ENCODE data around the gene RAD51B. TPM values are rescaled to one million over a fixed set of nuclear protein-coding genes. Genes with fewer than 3 reads are reported as not detected.
"Not testable (repeated sequence)": the region's sequence is repeated elsewhere in the genome, so short reads cannot be mapped to it uniquely, and the experiment has no call there.

The RAD51B gene
- total RNA-seq, 2 experiments from 2014 or later, result 43.6 to 50.7 TPM

DNA sequence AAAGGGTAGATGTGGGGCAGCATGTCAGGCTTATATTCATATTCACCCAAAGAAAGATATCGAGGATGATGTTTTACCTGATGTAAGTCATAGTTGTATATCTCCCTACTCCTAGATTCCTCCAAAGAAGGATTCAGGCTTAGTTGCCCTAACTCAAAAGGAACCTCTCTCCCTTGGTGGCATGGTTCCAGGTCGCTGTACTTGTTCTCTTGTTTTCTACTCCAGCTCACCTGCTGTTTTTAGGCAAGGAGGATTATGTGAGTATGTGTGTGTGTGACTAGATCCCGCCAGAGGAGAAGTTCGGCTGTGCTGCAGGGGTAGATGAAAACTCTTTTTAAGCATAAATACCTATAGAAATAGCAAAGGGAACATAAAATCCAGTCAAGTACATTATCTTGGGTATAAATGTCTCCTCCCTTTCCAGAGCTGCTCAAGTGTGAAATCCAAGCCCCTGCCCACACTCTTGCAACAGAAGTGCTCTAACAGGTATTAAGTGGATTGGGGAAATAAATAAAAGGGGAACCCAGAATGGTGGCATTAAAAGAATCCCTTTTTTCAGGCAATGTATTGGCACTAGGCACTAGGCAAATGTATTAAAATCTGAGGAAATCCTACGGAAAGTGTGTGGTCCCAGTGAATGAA lies 597.6 kb downstream of the RAD51B start:
- H3K4me3 Mint-ChIP-seq, result no peak overlapping the region
- POLR2A ChIA-PET, result no interaction called here
- H3K9me3 Mint-ChIP-seq, result no peaks in the 10 kb centered on the region
- no peak overlapping the region for H3K27ac Mint-ChIP-seq
- peaks cover 6% of the 10 kb centered on the region for H3K36me3 Mint-ChIP-seq
- H3K4me1 Mint-ChIP-seq, result peaks cover 18% of the 10 kb centered on the region
- H3K27me3 Mint-ChIP-seq, result no peaks in the 10 kb centered on the region
- DNase-seq (no peak), ATAC-seq (ENCODE audit: low read depth) (no peak)

DNA sequence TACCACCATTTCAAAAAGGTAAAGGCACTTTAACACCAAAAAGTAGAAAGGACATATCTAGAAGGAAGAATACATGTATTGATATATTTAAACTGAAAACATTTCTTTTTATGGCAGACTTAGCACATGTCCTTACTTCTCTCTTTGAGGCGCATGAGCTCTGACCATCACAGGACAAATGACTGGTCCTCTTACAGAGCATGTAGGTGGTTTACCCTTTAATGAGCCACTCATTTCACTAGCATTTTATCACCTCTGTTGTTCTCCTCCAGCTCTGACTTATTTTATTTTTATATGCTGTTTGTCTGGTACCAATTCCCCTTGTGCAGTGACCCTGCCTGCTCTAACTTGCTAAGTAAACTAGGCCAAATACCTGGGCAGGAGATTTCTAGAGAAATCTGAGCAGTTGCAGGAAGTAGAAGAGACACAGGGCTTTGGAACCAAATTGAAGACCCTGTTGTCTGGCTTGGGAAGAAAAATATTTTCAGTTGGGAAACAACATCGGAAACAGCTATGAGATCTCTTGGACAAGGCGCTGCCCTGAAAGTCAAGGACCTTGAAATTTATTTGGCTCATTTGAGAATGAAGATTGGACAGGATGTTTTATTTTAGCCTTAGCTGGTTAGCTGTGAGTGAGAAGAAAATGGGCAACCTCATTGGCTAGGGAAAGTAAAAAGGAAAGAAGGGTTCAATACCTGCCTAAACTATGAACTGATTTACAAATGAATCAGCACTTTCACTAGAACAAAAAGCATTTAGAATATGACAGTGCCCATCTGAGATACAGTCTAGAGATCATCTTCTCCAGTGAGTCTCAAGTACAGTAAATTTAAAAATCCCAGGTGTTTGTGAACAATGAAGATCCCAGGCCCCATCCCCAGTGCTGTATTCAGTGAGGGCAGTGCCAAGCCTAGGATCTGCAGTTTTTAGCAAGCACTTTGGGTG lies 598.9 kb downstream of the RAD51B start:
- Mint-ChIP-seq H3K9me3 (no peaks in the 10 kb centered on the region), H3K36me3 (peaks cover 6% of the 10 kb centered on the region), H3K27me3 (no peaks in the 10 kb centered on the region), H3K4me1 (peaks cover 16% of the 10 kb centered on the region), H3K4me3 (no peak overlapping the region), H3K27ac (no peak overlapping the region)
- ATAC-seq (ENCODE audit: low read depth), result no peak
- POLR2A ChIA-PET, result no interaction called here
- no peak for DNase-seq

DNA sequence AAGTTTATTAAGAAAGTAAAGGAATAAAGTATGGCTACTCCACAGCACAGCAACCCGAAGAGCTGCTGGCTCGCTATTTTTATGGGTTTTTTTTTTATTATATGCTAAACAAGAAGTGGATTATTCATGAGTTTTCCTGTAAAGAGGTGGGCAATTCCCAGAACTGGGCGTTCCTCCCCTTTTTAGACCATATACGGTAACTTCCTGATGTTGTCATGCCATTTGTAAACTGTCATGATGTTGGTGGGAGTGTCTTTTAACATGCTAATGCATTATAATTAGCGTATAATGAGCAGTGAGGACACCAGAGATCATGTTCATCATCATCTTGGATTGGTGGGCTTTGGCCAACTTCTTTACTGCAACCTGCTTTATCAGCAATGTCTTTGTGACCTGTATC lies 600.8 kb downstream of the RAD51B start:
- Mint-ChIP-seq H3K27me3 (no peaks in the 10 kb centered on the region), H3K36me3 (peaks cover 6% of the 10 kb centered on the region), H3K4me1 (peaks cover 16% of the 10 kb centered on the region), H3K4me3 (no peak overlapping the region), H3K9me3 (no peaks in the 10 kb centered on the region), H3K27ac (no peak overlapping the region)
- POLR2A ChIA-PET, result no interaction called here
- DNase-seq, result no peak
- ATAC-seq (ENCODE audit: low read depth), result no peak

DNA sequence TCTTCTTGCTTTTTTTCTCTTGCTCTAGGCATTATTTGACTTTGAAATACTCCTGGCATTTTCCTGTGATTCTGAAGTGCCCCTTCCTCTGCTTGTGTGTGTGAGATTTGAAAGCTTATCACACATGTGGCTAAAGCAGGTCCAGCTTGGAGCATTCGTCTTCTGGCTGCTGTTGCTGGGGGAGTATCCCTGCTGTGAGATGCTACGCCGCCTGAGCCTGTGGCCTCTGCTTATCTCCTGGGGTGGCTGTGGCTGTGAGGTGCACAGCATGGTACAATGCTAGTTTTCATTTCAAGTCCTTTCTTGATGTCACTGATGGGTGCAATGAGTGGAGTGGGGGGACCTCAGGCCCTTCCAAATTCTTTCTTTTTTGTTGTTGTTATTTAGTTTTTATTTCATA lies 601.5 kb downstream of the RAD51B start:
- H3K4me3 Mint-ChIP-seq, result no peak overlapping the region
- no peak overlapping the region for H3K27ac Mint-ChIP-seq
- H3K27me3 Mint-ChIP-seq, result no peaks in the 10 kb centered on the region
- H3K4me1 Mint-ChIP-seq, result peaks cover 16% of the 10 kb centered on the region
- DNase-seq (no peak), ATAC-seq (ENCODE audit: low read depth) (no peak)
- no peaks in the 10 kb centered on the region for H3K9me3 Mint-ChIP-seq
- POLR2A ChIA-PET, result no interaction called here
- peaks cover 9% of the 10 kb centered on the region for H3K36me3 Mint-ChIP-seq

DNA sequence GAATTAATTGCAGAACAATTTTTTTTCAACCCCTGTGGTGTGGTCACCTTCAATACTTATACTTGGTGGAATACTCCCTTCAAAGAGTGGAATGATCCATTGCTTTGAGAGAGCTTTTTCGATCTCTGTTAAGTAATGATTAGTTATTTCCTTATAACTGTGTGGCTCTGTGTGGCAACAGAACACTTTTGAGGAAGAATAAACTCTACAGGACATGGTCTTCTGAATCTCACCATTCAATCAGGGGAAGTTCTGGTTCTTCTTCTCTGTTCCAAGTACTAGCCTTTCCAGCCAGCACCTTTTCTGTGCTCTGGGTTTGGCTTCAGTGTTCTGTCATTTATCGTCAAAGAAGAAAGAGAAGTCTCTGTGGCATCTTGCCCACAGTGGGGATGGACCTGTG lies 604.1 kb downstream of the RAD51B start:
- H3K4me1 Mint-ChIP-seq, result peaks cover 13% of the 10 kb centered on the region
- no peak overlapping the region for H3K27ac Mint-ChIP-seq
- H3K36me3 Mint-ChIP-seq, result peaks cover 9% of the 10 kb centered on the region
- DNase-seq, result no peak
- peaks cover 2% of the 10 kb centered on the region for H3K9me3 Mint-ChIP-seq
- H3K4me3 Mint-ChIP-seq, result no peak overlapping the region
- POLR2A ChIA-PET, result no interaction called here
- no peaks in the 10 kb centered on the region for H3K27me3 Mint-ChIP-seq
- ATAC-seq (ENCODE audit: low read depth), result no peak

DNA sequence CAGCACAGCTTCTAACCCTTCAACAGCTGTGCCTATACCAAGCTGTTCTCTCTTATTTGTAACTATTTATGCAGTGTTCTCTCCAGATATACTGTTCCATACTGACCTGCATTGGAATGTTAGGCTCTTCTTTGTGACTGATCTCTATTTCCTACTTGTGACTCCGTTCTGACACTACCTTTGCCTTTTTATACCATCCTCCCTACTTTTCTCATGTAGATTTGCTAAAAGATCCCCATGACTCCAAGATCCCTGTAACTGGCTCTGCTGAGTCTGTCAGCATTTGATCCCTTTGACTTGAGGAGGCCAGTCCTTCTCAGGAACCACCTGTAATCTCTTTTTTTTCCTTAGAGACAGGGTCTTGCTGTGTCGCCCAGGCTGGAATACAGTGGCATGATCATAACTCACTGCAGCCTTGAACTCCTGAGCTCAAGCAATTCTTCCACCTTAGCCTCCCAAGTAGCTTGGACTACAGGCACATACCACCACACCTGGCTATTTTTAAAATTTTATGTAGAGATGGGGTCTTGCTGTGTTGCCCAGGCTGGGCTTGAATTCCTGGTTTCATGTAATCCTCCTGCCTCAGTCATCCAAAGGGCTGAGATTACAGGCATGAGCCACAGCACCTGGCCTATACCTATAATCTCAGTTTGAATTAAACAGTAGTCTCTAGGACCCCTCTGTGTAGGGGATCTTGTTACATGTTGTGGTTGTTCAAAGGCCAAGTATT lies 605.0 kb downstream of the RAD51B start:
- POLR2A ChIA-PET, result no interaction called here
- H3K4me1 Mint-ChIP-seq, result peaks cover 6% of the 10 kb centered on the region
- no peak overlapping the region for H3K4me3 Mint-ChIP-seq
- ATAC-seq (ENCODE audit: low read depth) (no peak), DNase-seq (no peak)
- peaks cover 13% of the 10 kb centered on the region for H3K36me3 Mint-ChIP-seq
- H3K27me3 Mint-ChIP-seq, result no peaks in the 10 kb centered on the region
- peaks cover 2% of the 10 kb centered on the region for H3K9me3 Mint-ChIP-seq
- H3K27ac Mint-ChIP-seq, result no peak overlapping the region

DNA sequence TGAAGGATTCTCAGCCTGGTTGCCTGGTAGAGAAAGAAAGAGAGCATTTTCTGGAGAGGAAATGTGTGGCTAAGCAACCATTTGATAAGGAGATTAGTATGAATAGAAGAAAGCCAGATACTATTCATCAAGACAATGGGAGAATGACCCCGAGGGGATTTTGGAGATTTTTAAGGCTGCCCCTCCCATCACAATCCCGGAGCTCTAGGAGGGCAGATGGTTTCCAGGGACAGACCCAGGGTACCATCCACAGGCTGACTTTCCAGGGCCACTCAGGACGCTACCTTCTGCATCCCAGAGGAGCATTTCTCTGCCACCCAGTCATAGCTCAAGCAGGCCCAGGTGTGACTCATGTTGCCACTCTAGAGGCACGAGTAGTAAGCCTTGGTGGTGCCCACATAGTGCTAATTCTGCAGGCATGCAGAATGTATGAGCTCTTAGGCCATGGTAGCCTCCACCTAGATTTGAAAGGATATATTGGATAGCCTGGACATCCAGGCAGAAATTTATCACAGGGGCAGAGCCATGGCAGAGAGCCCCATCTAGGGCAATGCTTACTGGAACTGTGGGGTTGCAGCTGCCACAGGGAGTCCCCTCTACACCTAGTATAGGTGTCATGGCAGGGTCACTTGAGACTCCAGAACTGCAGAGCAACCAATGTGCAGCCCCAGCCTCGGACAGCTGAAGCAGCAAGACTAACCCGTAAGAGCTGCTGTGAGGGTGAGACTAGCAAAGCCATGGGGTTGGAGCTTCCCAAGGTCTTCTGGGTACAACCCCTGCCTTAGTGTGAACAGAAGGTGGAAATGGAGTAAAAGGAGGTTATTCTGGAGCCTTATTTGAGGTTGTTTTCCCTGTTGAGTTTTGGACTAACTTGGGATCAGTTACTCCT lies 607.3 kb downstream of the RAD51B start:
- no peak overlapping the region for H3K27ac Mint-ChIP-seq
- no peak overlapping the region for H3K4me3 Mint-ChIP-seq
- H3K27me3 Mint-ChIP-seq, result no peaks in the 10 kb centered on the region
- no peak for DNase-seq
- no peak for ATAC-seq (ENCODE audit: low read depth)
- POLR2A ChIA-PET, result no interaction called here
- no peaks in the 10 kb centered on the region for H3K4me1 Mint-ChIP-seq
- peaks cover 12% of the 10 kb centered on the region for H3K36me3 Mint-ChIP-seq
- H3K9me3 Mint-ChIP-seq, result peaks cover 2% of the 10 kb centered on the region

DNA sequence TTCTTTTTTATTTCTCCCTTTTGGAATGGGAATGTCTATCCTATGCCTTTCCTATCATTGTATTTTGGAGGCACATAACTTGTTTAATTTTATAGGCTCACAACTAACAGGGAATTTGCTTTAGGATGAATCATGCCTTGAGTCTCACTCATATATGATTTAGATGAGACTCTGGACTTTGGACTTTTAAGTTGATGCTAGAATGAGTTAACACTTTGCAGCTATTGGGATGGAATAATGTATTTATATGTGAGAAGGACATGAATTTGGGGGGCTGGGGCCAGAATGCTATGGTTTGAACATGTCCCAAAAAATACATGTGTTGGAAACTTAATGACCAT lies 607.9 kb downstream of the RAD51B start:
- H3K4me1 Mint-ChIP-seq, result no peaks in the 10 kb centered on the region
- H3K36me3 Mint-ChIP-seq, result peaks cover 12% of the 10 kb centered on the region
- no peak overlapping the region for H3K4me3 Mint-ChIP-seq
- DNase-seq (no peak), ATAC-seq (ENCODE audit: low read depth) (no peak)
- H3K9me3 Mint-ChIP-seq, result peaks cover 4% of the 10 kb centered on the region
- no peaks in the 10 kb centered on the region for H3K27me3 Mint-ChIP-seq
- no peak overlapping the region for H3K27ac Mint-ChIP-seq
- POLR2A ChIA-PET, result no interaction called here

DNA sequence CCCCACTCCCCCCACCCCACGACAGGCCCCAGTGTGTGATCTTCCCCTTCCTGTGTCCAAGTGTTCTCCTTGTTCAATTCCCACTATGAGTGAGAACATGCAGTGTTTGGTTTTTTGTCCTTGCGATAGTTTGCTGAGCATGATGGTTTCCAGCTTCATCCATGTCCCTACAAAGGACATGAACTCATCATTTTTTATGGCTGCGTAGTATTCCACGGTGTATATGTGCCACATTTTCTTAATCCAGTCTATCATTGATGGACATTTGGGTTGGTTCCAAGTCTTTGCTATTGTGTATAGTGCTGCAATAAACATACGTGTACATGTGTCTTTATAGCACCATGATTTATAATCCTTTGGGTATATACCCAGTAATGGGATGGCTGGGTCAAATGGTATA lies 609.3 kb downstream of the RAD51B start:
- POLR2A ChIA-PET; H3K4me1 Mint-ChIP-seq; H3K27me3 Mint-ChIP-seq; ATAC-seq (ENCODE audit: low read depth); DNase-seq; H3K4me3 Mint-ChIP-seq; H3K9me3 Mint-ChIP-seq; H3K27ac Mint-ChIP-seq: not testable (repeated sequence)
- peaks cover 12% of the 10 kb centered on the region for H3K36me3 Mint-ChIP-seq

DNA sequence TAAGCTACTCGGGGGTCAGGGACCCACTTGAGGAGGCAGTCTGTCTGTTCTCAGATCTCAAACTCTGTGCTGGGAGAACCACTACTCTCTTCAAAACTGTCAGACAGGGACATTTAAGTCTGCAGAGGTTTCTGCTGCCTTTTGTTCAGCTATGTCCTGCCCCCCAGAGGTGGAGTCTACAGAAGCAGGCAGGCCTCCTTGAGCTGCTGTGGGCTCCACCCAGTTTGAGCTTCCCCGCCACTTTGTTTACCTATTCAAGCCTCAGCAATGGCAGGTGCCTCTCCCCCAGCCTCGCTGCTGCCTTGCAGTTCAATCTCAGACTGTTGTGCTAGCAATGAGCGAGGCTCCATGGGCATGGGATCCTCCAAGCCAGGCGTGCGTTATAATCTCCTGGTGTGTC lies 614.6 kb downstream of the RAD51B start:
- POLR2A ChIA-PET; DNase-seq; H3K4me3 Mint-ChIP-seq; H3K27ac Mint-ChIP-seq; H3K27me3 Mint-ChIP-seq; H3K4me1 Mint-ChIP-seq; ATAC-seq (ENCODE audit: low read depth): not testable (repeated sequence)
- Mint-ChIP-seq H3K9me3 (peaks cover 12% of the 10 kb centered on the region), H3K36me3 (peaks cover 17% of the 10 kb centered on the region)

DNA sequence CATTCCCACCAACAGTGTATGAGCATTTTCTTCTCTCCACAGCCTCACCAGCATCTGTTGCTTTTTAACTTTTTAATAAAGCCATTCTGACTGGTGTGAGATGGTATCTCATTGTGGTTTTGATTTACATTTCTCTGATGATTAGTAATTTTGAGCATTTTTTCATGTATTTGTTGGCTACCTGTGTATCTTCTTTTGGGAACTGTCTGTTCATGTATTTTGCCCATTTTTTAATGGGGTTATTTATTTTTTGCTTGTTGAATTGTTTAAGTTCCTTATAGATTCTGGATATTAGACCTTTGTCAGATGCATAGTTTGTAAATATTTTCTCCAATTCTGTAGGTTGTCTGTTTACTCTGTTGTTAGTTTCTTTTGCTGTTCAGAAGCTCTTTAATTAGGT lies 616.1 kb downstream of the RAD51B start:
- H3K9me3 Mint-ChIP-seq, result peaks cover 12% of the 10 kb centered on the region
- ATAC-seq (ENCODE audit: low read depth); H3K27ac Mint-ChIP-seq; H3K27me3 Mint-ChIP-seq; DNase-seq; POLR2A ChIA-PET; H3K4me1 Mint-ChIP-seq; H3K4me3 Mint-ChIP-seq: not testable (repeated sequence)
- peaks cover 11% of the 10 kb centered on the region for H3K36me3 Mint-ChIP-seq

DNA sequence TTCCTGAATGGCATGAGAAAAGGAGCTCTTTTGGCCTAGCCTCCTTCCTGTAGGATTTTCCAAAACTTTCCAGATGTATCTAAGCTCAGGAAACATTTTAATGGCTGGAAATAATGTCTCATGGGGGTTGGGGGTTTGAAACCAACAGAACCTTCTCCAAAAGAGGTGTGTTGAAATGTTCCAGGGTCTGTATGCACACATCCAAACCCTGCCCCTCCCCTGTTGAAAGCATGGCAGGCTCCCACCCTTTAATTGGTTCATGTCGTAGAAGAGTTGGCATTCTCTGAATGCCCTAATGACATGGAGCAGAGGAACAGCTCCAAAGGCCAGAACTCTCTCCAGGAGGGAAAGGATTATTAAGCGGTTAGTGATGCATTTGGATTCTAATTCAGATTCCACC lies 620.1 kb downstream of the RAD51B start:
- Mint-ChIP-seq H3K27me3 (no peaks in the 10 kb centered on the region), H3K36me3 (peaks cover 7% of the 10 kb centered on the region), H3K9me3 (peaks cover 11% of the 10 kb centered on the region), H3K4me1 (no peaks in the 10 kb centered on the region), H3K27ac (no peak overlapping the region), H3K4me3 (no peak overlapping the region)
- DNase-seq (no peak), ATAC-seq (ENCODE audit: low read depth) (no peak)
- POLR2A ChIA-PET, result no interaction called here

DNA sequence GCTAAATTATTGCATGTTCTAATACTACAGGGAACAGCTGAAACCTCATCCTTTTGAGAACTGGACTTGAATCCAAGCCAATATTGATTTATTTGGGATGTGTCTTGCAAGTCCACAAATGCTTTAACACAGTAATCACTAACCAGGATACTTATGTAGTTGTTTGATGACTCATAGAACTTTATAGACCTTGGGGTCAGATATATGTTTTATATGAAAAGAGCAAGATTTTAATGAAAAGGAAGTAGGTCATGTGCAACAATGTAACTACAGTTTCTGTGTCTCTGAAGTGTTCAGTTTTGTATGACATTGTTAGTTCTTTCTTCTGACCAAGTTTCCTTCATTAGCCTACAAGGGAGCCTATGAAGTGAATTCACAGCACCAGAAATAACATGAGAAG lies 621.2 kb downstream of the RAD51B start:
- DNase-seq (no peak), ATAC-seq (ENCODE audit: low read depth) (no peak)
- Mint-ChIP-seq H3K27ac (no peak overlapping the region), H3K4me3 (no peak overlapping the region), H3K27me3 (no peaks in the 10 kb centered on the region), H3K9me3 (peaks cover 12% of the 10 kb centered on the region), H3K36me3 (peaks cover 6% of the 10 kb centered on the region), H3K4me1 (no peaks in the 10 kb centered on the region)
- POLR2A ChIA-PET, result no interaction called here
